ENCODE results near the gene IFIT1.
"Not testable (repeated sequence)": the region's sequence is repeated elsewhere in the genome, so short reads cannot be mapped to it uniquely, and the experiment has no call there.

Gene IFIT1

GRCh38 chr10:89403043-89403442 is 10.6 kb downstream of the IFIT1 start:
- DNase-seq, result no peak

GRCh38 chr10:89404104-89405047 is 12.0 kb downstream of the IFIT1 start:
- DNase-seq, result no peak

GRCh38 chr10:89406178-89406577 is 13.8 kb downstream of the IFIT1 start:
- DNase-seq, result not testable (repeated sequence)

GRCh38 chr10:89407792-89408191 is 15.4 kb downstream of the IFIT1 start:
- not testable (repeated sequence) for DNase-seq

GRCh38 chr10:89409282-89409681 is 16.9 kb downstream of the IFIT1 start:
- DNase-seq, result not testable (repeated sequence)

GRCh38 chr10:89410551-89410950 is 18.1 kb downstream of the IFIT1 start:
- not testable (repeated sequence) for DNase-seq

DNA sequence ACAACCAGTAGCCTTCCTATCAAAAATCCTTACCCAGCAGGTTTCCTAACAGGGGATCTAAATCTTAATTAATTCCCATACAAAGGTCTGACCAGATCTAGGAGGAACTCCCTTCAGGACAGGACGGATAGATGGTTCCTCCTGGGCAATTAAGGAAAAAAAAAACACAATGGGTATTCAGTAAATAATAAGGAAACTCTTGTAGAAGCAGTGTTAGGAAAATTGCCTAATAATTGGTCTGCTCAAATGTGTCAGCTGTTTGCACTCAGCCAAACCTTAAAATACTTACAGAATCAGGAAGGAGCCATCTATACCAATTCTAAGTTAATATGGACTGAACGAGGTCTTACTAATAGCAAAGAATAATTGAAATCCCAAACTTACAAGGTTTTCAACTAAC is 18.7 kb downstream of the IFIT1 start:
- DNase-seq, result not testable (repeated sequence)

- DNase-seq, result not testable (repeated sequence)
These were observed 19.9 kb downstream of the IFIT1 start for GRCh38 chr10:89412276-89412675.

DNA sequence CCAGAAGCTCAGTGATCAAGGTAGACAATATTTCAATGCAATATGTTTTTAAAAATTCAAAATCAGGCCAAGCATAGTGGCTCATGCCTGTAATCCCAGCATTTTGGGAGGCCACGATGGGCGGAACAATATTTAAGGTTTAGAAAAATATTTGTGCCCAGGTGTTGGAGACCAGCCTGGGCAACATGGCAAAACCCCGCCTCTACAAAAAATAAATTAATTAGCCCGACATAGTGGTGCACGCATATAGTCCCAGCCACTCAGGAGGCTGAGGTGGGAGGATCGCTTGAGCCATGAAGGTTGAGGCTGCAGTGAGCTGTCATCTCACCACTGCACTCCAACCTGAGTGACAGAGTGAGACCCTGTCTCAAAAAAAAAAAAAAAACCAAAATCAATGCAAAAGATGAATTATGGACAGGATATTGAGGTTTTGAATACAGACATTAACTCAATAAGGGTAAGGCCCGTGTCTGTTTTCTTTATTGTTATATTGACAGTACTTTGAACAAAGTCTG is 21.0 kb downstream of the IFIT1 start:
- no peak for DNase-seq

DNA sequence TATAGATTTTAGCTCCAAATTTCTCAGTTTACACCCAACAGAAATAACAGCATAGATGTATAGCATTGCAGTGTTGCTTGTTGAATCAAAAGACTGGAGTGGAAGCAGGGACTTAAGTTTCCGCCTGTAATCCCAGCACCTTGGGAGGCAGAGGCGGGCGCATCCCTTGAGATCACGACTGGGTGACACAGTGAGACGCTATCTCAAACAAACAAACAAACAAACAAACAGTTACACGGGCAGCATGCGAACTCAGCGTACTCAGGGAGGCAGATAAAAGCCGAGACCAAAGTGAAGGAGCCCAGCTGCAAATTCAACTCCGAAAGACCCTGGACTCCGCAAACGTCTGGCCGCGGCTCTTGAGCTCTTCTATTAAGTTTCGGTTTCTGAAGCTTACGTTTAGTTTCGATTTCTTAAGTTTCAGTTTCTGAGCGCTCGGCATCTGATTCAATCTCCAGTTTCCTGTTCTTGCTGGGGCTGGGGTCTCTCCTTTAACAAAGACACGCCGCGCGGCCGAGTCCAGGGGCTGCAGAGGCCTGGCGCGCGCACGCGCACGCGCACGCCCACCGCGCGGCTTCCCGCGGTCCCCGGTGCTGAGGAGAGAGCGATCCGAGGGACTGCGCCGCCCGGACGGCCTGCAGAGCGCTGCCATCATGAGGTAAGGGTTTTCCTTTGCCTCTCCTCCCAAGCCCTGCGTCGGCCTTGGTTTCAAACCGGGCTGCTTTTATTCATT is 21.9 kb downstream of the IFIT1 start, which contains the start of gene IFIT5:
TSS of gene IFIT5 (plus strand) at position 423 of the 733 bp plus-strand sequence. CDS start at position 654, 231 bp downstream.
- peak; percentile 57 for DNase-seq

DNA sequence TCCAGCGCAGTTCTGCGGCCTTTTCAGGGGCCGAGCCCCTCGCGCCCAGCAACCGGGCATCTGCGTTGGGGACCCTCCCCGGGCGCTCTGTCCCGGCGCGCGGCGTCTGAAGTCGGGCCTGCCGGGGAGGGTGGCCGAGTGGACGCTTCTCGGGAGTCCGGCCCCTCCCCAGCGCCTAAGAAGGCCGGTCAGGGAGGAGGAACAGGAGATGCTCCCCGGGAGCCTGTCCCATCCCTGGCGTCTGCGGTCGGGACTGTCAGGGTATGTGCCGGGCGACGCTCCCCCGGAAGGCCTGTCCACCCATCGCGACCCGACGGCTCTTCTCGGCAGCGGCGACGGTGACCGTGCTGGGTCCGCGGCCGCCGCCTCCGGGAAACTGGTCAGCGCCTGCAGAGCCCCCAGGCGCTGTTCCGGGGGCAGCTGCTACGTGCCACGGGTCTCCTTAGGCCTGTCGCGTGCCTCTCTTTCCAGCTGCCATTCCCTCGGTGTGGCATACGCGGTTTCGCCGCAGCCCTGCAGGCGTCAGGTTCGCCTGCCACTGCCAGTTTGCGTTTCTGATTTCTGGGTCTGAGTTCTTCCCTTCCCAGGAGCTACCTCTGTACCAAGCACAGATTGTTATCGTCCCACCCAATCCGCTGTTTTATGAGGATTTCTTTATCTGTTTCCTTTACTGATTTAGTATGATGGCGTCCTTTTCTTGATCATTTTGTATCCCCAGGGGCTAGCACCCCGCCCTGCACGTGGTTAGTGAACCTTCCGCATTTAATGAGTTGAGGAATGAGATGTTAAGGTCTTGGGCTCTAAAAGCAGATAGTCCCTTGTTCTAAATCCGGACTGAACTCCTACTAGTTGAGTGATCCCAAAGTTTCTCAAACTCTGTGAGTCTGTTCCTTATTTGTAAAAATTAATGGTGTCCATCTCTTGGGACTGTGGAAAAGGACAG is 22.7 kb downstream of the IFIT1 start:
- peak; percentile 38 for DNase-seq

DNA sequence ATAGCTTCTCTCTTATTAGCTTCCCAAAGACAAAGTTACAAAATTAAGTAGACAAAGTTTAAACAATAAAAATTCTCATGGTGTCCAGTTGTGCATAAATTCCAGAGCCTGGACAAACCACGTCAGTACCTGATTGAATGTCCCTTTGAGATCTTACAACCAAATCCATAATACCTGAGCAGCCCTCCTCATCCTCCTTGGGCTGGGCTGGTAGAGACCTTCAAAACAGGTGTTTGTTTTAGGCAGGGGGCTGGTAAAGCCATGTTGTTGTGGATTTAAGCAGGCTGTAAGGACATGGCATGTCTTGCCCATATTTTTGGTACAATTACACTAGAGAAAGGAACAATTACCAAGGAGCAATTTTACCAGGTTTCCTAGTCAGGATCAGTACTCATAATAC is 24.0 kb downstream of the IFIT1 start:
- no peak for DNase-seq

DNA sequence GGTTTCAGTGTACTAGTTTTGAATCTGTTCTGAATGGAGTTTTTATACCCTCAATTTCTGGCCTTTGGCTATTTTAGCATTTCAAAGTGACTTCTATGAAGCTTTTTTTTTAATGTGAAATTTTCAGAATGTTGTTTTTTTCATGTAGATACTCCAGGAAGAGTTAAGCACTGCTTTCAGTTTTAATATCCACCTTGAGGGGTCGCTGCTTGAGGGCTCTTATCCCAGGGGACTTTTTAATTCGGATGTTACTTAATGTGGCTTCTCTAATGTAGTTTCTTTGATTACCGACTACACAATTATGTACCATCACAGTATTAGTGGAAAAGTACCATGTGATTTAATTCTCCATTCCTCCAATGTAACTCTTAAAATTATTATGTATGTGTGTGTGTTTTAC is 27.1 kb downstream of the IFIT1 start:
- no peak for DNase-seq

- DNase-seq, result no peak
These were observed 28.6 kb downstream of the IFIT1 start for GRCh38 chr10:89421018-89421476.

DNA sequence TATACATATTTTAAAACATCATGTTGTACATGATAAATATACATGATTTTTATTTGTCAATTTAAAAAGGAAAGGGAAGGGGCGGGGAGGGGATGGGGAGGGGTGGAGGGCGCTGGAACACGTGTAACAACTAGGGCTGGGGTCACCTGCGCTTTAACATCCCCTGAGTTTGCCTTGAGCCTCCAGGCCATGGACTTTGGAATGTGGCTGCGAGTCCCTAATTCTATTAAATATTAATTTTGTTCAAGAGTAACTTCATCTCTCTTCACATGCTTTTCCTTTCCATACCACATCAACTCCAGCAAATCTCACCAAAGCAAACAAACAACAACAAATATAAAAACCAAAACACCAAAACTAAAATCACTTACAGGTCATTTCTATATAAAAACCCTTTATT is 32.6 kb downstream of the IFIT1 start:
- DNase-seq, result no peak

DNA sequence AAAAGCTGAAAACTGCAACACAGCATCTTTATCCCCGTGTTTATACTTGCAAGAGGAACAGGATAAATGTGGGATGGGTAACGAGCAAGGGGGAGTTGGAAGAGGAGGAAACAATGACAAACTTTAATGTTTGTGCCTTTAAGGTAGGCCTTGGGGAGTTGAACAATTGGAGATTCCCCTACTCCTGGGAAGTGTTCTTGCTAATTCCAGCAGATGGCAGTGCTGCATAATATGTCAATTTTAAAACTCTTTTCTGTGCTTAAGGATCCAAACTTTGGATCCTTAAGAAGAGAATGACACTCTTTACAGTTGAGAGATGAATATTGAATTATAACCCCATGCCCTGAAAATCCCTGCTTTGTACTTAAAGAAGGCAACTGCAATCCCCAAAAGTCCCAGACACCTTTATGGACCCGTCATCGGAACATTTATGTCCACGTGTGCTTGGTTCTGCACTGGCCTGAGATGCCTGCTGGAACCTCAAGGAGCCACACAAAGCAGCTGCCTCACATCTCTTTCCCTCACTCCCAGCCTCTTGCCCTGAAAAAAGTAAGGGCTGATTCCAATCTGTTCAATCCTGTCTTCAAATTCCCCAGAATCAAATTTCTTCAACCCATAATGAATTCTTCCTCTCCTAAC is 33.9 kb downstream of the IFIT1 start:
- DNase-seq, result peak; percentile 23

DNA sequence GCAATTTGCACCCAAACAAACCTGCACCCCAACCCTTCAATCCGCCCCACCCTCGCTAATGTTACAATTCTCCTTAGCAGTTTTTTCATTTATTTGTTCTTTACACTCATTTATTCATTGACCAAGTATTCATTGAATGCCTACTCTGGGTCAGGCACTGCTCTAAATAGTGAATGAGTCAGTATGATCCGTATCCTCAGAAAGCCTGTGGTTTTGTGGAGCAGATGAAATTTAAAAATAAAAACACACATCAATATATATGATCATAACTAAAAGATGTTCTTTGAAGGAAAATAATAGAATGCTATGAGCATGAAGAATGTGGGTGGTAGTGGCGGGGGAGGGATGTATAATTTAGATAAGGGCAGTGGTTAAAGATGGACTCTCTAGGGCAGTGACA is 35.2 kb downstream of the IFIT1 start:
- no peak for DNase-seq

GRCh38 chr10:89428877-89429276 is 36.5 kb downstream of the IFIT1 start:
- no peak for DNase-seq

GRCh38 chr10:89431977-89432376 is 39.6 kb downstream of the IFIT1 start:
- no peak for DNase-seq

- no peak for DNase-seq
These were observed 46.1 kb downstream of the IFIT1 start for GRCh38 chr10:89438525-89438924.

DNA sequence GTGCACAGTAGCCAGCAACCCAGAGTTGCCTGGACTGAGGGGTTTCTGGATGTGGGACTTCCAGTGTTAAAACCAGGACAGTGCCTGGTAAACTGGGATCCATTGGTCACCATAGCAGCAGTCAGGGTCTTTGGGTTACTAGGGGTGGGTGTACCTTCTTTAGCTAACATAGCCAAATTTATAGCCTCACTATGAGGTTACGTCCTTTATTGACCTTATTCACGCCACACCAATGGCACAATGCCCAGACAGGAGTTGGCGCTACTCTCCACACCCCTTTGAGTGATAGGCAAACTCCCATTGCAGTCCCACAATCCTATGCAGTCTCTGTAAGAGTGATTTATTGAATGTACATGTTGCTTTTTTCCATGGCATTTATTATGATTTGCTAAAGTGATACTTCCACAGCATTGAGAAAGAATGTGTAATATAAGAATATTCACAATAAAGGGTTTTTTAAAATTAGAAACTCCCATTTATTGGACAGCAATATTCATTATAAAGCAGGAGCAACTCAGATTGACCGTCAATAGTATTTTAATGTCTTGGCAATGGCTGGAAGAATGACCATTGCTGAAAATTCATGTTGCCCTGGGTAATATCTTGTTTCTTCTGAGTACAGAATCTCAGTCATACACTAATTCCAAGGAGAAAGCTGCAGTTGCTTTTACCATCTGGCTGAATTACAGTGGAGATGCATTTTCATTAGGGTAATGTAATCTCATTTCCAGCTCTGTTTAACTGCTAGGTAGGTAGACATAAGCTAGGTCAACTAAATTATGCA is 48.0 kb downstream of the IFIT1 start:
- no peak for DNase-seq
